Suprapubic skin (tissue), 3 donors: ENCODE data around the gene FIGNL1.

Source experiments
- EP300 ChIP-seq: sonication (generic); formaldehyde crosslinking; IDR thresholded peaks from one replicate; pipeline ENCODE4 v1.6.1; 2017; ENCODE audit warnings: antibody characterized with exemption
- POLR2A ChIP-seq, 2 donors: fragments of 450-650 bp; IDR thresholded peaks; one replicate each; pipeline ENCODE4 v1.6.1; 2017; ENCODE audit warnings: antibody characterized with exemption in 2 of 2, mild to moderate bottlenecking in 2 of 2, moderate library complexity in 2 of 2
- TF ChIP-seq, protein P1 (sequence below), 2 donors: fragments of 200-600 bp in 1 of 2; fragments of 450-650 bp in 1 of 2; sonication (generic) in 1 of 2; IDR thresholded peaks; one replicate each; pipeline ENCODE4 v1.5.1; 2016 to 2019; ENCODE audit warnings: antibody characterized with exemption in 2 of 2, mild to moderate bottlenecking in 1 of 2, moderate library complexity in 1 of 2

DNA sequence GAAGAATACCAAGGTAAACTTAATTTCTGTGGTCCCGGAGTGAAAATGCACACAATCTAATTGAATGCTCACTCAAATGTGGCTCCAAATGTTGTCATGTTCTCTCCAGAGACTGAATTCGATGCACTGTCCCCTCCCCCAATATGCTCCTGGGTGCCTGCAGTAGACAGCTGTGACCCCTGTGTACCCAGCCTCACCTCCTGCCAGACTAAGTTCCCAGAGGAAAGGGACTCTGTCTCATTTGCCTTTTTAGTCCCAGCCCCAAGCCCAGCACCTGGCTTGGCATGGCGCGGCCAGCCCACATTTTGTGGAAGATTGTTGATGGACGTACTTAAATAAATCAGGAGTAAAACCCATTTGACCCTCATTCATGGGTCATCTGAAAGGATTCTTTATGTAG is 21.8 kb upstream of the FIGNL1 start:
- TF ChIP-seq, protein P1, sequence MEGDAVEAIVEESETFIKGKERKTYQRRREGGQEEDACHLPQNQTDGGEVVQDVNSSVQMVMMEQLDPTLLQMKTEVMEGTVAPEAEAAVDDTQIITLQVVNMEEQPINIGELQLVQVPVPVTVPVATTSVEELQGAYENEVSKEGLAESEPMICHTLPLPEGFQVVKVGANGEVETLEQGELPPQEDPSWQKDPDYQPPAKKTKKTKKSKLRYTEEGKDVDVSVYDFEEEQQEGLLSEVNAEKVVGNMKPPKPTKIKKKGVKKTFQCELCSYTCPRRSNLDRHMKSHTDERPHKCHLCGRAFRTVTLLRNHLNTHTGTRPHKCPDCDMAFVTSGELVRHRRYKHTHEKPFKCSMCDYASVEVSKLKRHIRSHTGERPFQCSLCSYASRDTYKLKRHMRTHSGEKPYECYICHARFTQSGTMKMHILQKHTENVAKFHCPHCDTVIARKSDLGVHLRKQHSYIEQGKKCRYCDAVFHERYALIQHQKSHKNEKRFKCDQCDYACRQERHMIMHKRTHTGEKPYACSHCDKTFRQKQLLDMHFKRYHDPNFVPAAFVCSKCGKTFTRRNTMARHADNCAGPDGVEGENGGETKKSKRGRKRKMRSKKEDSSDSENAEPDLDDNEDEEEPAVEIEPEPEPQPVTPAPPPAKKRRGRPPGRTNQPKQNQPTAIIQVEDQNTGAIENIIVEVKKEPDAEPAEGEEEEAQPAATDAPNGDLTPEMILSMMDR (IDR thresholded peaks at IDR 0.05): no peak
- TF ChIP-seq EP300 (no peak), POLR2A (IDR thresholded peaks at IDR 0.05) (no peak)
